HEK293T (cell line): ENCODE results near the gene KRT74.

Experiments used
- ARNT ChIP-seq: fragments of 450-650 bp; IDR thresholded peaks from 2 replicates; pipeline ENCODE4 v1.6.1; 2017; ENCODE audit warnings: mild to moderate bottlenecking
- FOXM1 ChIP-seq: fragments of 450-650 bp; IDR thresholded peaks from 2 replicates; pipeline ENCODE4 v1.6.1; 2017; ENCODE audit warnings: mild to moderate bottlenecking, borderline replicate concordance
- PKNOX1 ChIP-seq: fragments of 450-650 bp; IDR thresholded peaks from 2 replicates; pipeline ENCODE4 v1.6.1; 2016
- SP1 ChIP-seq: fragments of 450-650 bp; IDR thresholded peaks from 2 replicates; pipeline ENCODE4 v1.6.1; 2017

GRCh38 chr12:52573306-52573705 lies 337 bp downstream of the KRT74 start:
- TF ChIP-seq PKNOX1 (no peak), FOXM1 (no peak), ARNT (no peak), SP1 (no peak)
